ENCODE results near the gene SCN8A.
A peak's percentile ranks its signal among the peaks of the same experiment; 100 is the strongest.

Gene SCN8A

GRCh38 chr12:51714666-51715065 lies 123.6 kb downstream of the SCN8A start:
- DNase-seq (ENCODE audit: low spot score), result no peak

- DNase-seq (ENCODE audit: low spot score), result no peak
These were observed 126.4 kb downstream of the SCN8A start for GRCh38 chr12:51717326-51717925.

- no peak for DNase-seq (ENCODE audit: low spot score)
These were observed 130.4 kb downstream of the SCN8A start for GRCh38 chr12:51721282-51721940.

GRCh38 chr12:51722431-51722830 lies 131.4 kb downstream of the SCN8A start:
- no peak for DNase-seq (ENCODE audit: low spot score)

DNA sequence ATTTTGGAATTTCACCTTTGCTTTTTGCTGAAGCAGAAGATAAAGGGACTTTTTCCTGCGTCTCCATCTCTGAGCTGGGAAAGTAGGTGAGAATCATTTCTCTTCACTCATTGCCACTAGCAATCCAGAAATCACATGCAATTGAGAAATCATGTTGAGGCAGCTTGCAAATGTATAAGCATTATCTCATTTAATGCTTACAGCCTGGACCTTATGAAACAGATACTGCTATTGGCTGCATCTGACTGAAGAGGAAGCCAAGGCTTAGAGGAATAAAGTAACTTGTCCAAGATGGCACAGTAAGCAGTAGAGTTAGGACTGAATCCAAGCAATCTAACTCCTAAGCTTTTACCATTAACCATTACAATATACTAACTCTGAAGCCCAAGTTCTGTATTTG lies 135.1 kb downstream of the SCN8A start:
- no peak for DNase-seq (ENCODE audit: low spot score)

DNA sequence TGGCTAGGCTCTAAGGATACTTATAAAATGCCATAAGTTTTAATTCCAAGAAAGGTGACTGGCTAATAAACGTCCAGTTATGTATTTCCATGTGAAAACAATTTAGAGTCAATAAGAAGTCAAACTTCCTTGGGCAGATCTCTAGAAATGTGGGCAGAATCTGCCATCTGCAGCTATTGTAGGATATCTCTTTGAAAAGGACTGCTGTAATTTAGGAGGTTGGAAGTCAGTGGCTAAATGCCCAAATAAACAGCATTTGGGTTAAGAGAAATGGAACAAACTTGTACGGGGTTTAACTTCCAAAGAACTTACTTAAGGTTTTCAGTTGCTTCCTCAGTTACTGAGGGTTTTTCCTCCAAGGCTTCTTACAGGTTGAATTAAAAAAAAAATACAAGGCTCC lies 135.9 kb downstream of the SCN8A start:
- DNase-seq (ENCODE audit: low spot score), result no peak

DNA sequence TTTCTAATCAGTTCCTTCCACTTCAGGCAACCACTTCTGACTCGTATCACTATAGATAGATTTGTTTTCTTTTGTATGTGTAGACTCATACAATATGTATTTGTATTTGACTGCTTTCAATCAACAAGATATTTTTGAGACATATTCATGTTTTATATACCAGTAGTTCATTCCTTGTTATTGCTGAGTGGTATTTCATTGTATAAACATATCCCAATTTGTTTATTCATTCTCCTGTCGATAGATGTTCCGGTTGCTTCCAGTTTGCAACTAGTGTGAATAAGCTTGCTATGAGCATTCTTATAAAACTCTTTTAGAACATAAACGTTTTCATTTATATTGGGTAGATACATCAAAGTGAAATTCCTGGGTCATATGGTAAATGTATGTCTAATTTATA lies 138.3 kb downstream of the SCN8A start:
- DNase-seq (ENCODE audit: low spot score), result no peak

GRCh38 chr12:51730745-51731144 lies 139.7 kb downstream of the SCN8A start:
- peak; percentile 60 for DNase-seq (ENCODE audit: low spot score)

- DNase-seq (ENCODE audit: low spot score), result no peak
These were observed 149.5 kb downstream of the SCN8A start for GRCh38 chr12:51740536-51740935.

DNA sequence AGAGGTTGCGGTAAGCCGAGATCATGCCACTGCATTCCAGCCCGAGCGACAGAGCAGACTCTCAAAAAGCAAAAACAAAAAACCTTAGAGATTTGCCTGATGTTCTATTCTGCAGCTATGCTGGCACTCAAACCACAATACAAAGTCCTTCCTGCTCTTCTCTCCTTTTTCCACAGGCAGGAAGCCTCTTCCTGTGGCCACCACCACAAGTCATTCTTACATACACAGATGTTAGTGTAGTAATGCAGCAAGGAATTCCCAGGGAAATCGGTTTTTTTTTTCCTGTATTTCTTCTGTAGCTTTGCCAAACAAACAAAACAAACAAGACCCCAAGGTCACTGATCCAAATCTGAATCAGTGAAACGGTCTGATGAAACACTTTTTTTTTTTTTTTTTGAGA lies 153.2 kb downstream of the SCN8A start:
- DNase-seq (ENCODE audit: low spot score), result no peak

DNA sequence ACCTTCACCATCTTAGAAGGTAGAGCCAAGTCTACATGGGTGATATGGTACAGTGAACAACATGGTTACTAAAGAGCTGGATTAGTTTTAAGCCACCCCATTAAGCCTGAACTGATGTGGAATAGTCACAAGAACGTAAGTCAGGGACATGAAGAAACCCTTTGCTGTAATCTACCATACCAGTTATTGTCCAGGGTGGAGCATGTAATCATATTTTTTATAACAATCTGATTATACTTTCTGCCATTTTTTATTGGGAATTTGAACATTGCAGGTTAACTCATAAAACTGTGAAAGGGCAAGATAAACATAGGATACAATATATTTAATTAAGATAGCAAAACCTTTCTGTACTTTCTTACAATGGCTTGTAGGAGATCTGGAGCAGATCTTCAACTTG lies 153.9 kb downstream of the SCN8A start:
- DNase-seq (ENCODE audit: low spot score), result no peak

GRCh38 chr12:51746416-51746815 lies 155.4 kb downstream of the SCN8A start:
- no peak for DNase-seq (ENCODE audit: low spot score)

DNA sequence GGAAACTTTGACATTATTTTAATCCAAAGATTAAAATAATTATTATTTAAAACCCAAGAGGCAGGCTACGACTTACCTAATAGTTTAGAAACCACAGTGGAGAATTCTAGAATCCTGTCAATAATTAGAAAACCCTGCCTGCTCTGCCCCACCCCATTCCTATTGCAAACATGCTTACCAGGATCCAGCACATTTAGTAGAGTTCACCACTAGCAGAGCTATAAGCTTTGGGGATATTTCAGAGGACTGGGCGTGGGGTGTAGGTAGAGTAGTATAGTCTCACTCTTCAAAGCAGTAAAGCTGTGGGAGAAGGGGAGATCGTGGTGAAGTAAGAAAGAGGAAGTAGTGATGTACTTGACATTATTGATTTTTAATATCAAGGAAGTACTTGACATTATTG lies 157.2 kb downstream of the SCN8A start:
- DNase-seq (ENCODE audit: low spot score), result no peak

DNA sequence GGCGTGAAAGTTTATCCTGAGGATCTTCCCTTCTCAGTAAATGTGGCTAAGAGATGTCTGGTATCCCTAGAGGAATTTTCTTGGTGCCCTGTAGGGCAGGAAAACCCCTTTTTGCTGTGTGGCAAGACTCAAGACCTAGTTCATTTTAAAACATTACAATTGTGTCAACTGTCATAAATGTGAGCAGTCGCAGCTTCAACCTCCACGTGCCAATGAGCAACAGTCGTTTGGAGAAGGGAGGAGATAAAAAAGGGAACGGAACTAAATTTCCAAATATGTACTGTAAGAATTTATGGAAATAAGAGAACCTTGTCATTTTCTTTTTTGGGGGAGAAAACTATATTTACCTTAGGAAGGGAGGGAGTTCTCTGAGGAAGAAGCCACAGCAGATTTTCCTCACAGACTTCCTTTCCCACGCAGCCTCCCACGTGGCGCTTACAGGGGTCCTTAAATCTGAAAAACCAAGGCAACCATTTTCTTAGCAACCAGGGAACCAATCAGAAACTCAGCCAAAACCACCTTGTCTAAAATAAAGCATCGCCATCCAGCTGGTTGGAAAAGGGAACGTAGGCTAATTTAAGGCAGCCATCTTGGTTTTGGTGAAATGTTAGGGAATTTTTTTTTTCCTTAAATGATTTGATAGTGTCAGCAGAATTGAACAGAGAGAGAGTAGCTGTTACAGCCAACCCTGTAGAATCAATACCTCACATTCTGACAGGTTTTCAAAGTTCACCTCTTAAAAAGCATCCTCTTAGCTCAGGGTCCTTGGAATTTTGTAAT lies 158.4 kb downstream of the SCN8A start:
- DNase-seq (ENCODE audit: low spot score), result no peak

GRCh38 chr12:51749986-51750317 lies 158.9 kb downstream of the SCN8A start:
- no peak for DNase-seq (ENCODE audit: low spot score)

- no peak for DNase-seq (ENCODE audit: low spot score)
These were observed 160.6 kb downstream of the SCN8A start for GRCh38 chr12:51751661-51752060.

DNA sequence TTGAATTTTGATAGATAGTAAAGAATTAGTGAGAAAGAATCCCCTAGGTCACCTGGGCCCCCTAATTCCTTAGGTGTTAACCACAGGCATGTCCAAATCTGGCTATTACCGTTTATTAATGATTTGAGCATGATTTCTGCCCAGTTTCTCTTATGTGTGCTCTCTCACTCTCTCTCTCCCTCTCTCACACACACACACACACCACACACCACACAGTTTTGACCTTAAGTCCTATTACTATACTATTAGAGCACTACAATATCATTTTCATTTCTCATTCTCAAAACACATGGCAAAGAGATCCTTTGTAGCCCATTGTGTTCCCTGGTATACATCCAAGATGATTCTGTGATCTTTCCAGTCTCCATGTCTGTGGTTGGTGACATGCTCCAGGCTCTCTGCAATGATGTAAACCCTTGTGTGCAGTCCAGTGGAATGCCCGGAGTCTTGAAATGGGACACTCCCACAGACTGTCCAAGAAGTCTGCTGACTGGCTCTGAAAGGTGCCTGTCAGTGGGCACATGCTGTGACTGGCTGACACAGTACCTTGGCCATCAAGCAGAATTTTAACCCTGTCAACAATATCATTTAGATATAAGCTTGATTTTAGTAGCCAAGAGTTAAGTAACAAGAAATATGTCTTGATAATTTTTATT lies 161.3 kb downstream of the SCN8A start:
- no peak for DNase-seq (ENCODE audit: low spot score)

GRCh38 chr12:51753980-51754675 lies 163.1 kb downstream of the SCN8A start:
- DNase-seq (ENCODE audit: low spot score), result no peak

- no peak for DNase-seq (ENCODE audit: low spot score)
These were observed 164.2 kb downstream of the SCN8A start for GRCh38 chr12:51755251-51755650.

DNA sequence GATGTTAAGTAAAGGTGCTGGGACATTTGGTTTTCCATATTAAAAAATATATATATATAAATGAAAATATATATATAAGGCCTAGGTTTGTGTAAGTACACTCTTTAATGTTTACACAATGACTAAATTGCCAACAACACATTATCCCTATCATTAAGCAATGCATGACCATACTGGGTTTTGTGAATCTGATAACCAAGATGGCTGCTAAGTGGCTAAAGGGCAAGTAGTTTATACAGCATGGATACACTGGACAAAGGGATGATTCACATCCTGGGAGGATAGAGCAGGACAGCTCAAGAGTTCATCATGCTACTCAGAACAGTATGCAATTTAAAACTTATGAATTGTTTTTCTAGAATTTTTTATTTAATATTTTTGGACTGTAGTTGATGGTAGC lies 168.1 kb downstream of the SCN8A start:
- DNase-seq (ENCODE audit: low spot score), result no peak

DNA sequence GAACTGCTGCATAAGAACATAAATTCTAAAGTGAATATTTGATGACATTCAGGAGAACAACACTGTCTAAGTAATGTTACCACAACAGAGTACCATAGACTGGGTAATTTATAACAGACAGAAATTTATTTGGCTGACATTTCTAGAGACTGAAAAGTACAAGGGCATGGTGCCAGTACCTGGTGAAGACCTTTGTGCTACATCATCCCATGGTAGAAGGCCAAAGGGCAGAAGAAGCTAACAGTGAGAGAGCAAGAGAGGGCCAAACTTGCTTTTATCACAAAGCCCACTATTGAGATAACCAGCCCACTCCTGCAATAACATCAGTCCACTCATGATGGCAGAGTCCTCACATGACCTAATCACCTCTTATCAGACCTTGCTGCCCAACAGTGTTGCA lies 168.7 kb downstream of the SCN8A start:
- no peak for DNase-seq (ENCODE audit: low spot score)

DNA sequence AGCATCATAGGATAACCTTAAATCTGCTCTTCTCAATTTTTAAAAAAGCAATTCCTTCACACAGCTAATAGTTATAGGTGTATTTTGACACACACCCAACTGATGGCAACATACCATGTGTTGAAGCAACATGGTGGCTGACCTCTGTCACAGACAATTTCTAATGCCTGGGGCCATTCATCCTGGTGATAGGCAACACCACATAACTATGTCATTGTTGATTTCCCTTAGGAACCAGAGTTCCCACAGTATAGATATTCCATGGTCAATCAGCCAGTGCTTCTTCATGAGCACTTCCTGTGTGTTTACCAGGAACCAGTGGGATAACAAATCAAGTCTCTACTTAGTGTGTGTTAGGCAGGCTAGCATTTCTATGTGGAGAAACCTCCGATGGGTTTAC lies 169.2 kb downstream of the SCN8A start:
- no peak for DNase-seq (ENCODE audit: low spot score)
